Measurements from ENCODE around the gene RPL41. TPM values are rescaled to one million over a fixed set of nuclear protein-coding genes. Genes with fewer than 3 reads are reported as not detected.
A peak's percentile ranks its signal among the peaks of the same experiment; 100 is the strongest.

Gene RPL41
- total and polyA plus RNA-seq, 5 experiments from 2014 or later, result 5,098 to 10,436 (median 8,782) TPM

GRCh38 chr12:56165369-56165768 lies 48.9 kb downstream of the RPL41 start:
- POLR2A ChIA-PET, result interaction anchor here (1.0 to 13.3 kb wide), 3 partner anchors 10 to 39 kb away, joined by 3 to 163 read pairs (median 5); partner anchors contain the start of genes ESYT1 and SMARCC2
- Mint-ChIP-seq H3K4me1 (peaks cover 12 to 19% (median 18%) of the 10 kb centered on the region in 4 donors), H3K36me3 (peaks cover 10 to 88% (median 13%) of the 10 kb centered on the region in 3 donors), H3K4me3 (no peak overlapping the region), H3K27me3 (no peaks in the 10 kb centered on the region), H3K27ac (peak overlapping the region in 3 of 10 donors; percentile 1 to 55 (median 22)), H3K9me3 (no peaks in the 10 kb centered on the region)
- ATAC-seq, result no peak
- DNase-seq, result no peak

Other genes with a start within 250 kb of the RPL41 start
- gene PYM1, start 188.7 kb upstream of the RPL41 start, total RNA-seq, result 10 to 100 TPM; 33.1 to 44.4 TPM
- 10 to 100 TPM; 54.4 to 65.7 (median 55.0) TPM for gene PYM1, start 188.7 kb upstream of the RPL41 start, polyA plus RNA-seq
- gene DGKA, start 185.5 kb upstream of the RPL41 start, total RNA-seq, result 1,000 to 10,000 TPM; 1,302 to 1,328 TPM
- 100 to 1,000 TPM; 145 to 378 (median 232) TPM for gene DGKA, start 185.5 kb upstream of the RPL41 start, polyA plus RNA-seq
- not detected for gene PMEL, start 150.6 kb upstream of the RPL41 start, total RNA-seq
- under 1 TPM in 1 of 3 donors, not detected in 2; 0.15 TPM for gene PMEL, start 150.6 kb upstream of the RPL41 start, polyA plus RNA-seq
- gene CDK2, start 149.8 kb upstream of the RPL41 start, total RNA-seq, result 10 to 100 TPM; 27.5 to 30.8 TPM
- 10 to 100 TPM in 1 of 3 donors, 1 to 10 TPM in 2; 8.0 to 12.4 (median 9.5) TPM for gene CDK2, start 149.8 kb upstream of the RPL41 start, polyA plus RNA-seq
- 10 to 100 TPM; 88.9 to 95.2 TPM for gene RAB5B, start 142.6 kb upstream of the RPL41 start, total RNA-seq
- gene RAB5B, start 142.6 kb upstream of the RPL41 start, polyA plus RNA-seq, result 10 to 100 TPM; 61.6 to 69.4 (median 65.9) TPM
- gene SUOX, start 119.4 kb upstream of the RPL41 start, total RNA-seq, result 1 to 10 TPM; 5.6 to 6.3 TPM
- under 1 TPM in 2 of 3 donors, not detected in 1; 0.10 to 0.58 TPM for gene SUOX, start 119.4 kb upstream of the RPL41 start, polyA plus RNA-seq
- gene IKZF4, start 95.6 kb upstream of the RPL41 start, total RNA-seq, result 1 to 10 TPM; 4.4 to 5.2 TPM
- gene IKZF4, start 95.6 kb upstream of the RPL41 start, polyA plus RNA-seq, result under 1 TPM; 0.48 to 0.67 (median 0.53) TPM
- 10 to 100 TPM; 56.1 to 58.4 TPM for gene RPS26, start 74.7 kb upstream of the RPL41 start, total RNA-seq
- 1,000 to 10,000 TPM in 1 of 3 donors, 100 to 1,000 TPM in 2; 743 to 1,060 (median 810) TPM for gene RPS26, start 74.7 kb upstream of the RPL41 start, polyA plus RNA-seq
- gene ERBB3, start 36.5 kb upstream of the RPL41 start, total RNA-seq, result 10 to 100 TPM; 22.7 to 26.0 TPM
- 1 to 10 TPM; 1.3 to 3.3 (median 1.7) TPM for gene ERBB3, start 36.5 kb upstream of the RPL41 start, polyA plus RNA-seq
- gene PA2G4, start 12.1 kb upstream of the RPL41 start, total RNA-seq, result 100 to 1,000 TPM; 132 to 135 TPM
- gene PA2G4, start 12.1 kb upstream of the RPL41 start, polyA plus RNA-seq, result 100 to 1,000 TPM; 219 to 241 (median 241) TPM
- gene ZC3H10, start 1.6 kb downstream of the RPL41 start, total RNA-seq, result 10 to 100 TPM; 15.1 to 15.9 TPM
- 1 to 10 TPM; 1.3 to 2.5 (median 1.8) TPM for gene ZC3H10, start 1.6 kb downstream of the RPL41 start, polyA plus RNA-seq
- gene ESYT1, start 11.6 kb downstream of the RPL41 start, total RNA-seq, result 100 to 1,000 TPM; 257 to 270 TPM
- gene ESYT1, start 11.6 kb downstream of the RPL41 start, polyA plus RNA-seq, result 100 to 1,000 TPM; 354 to 433 (median 357) TPM
- gene MYL6B, start 36.0 kb downstream of the RPL41 start, total RNA-seq, result 1 to 10 TPM; 3.5 to 5.9 TPM
- 1 to 10 TPM; 3.4 to 4.0 (median 3.8) TPM for gene MYL6B, start 36.0 kb downstream of the RPL41 start, polyA plus RNA-seq
- gene MYL6, start 41.7 kb downstream of the RPL41 start, total RNA-seq, result 100 to 1,000 TPM; 421 to 448 TPM
- gene MYL6, start 41.7 kb downstream of the RPL41 start, polyA plus RNA-seq, result 1,000 to 10,000 TPM; 1,813 to 2,533 (median 2,044) TPM
- gene SMARCC2, start 72.8 kb downstream of the RPL41 start, total RNA-seq, result 100 to 1,000 TPM; 189 to 197 TPM
- 10 to 100 TPM; 46.3 to 70.4 (median 54.1) TPM for gene SMARCC2, start 72.8 kb downstream of the RPL41 start, polyA plus RNA-seq
- gene RNF41, start 105.3 kb downstream of the RPL41 start, total RNA-seq, result 10 to 100 TPM; 34.2 to 35.0 TPM
- gene RNF41, start 105.3 kb downstream of the RPL41 start, polyA plus RNA-seq, result 10 to 100 TPM; 35.7 to 45.1 (median 41.8) TPM
- 10 to 100 TPM; 10.8 to 13.3 TPM for gene NABP2, start 107.7 kb downstream of the RPL41 start, total RNA-seq
- gene NABP2, start 107.7 kb downstream of the RPL41 start, polyA plus RNA-seq, result 1 to 10 TPM; 3.5 to 3.9 (median 3.7) TPM
- gene SLC39A5, start 113.4 kb downstream of the RPL41 start, total RNA-seq, result not detected
- gene SLC39A5, start 113.4 kb downstream of the RPL41 start, polyA plus RNA-seq, result not detected
- 10 to 100 TPM; 34.5 to 43.9 TPM for gene ANKRD52, start 141.8 kb downstream of the RPL41 start, total RNA-seq
- gene ANKRD52, start 141.8 kb downstream of the RPL41 start, polyA plus RNA-seq, result 10 to 100 TPM in 1 of 3 donors, 1 to 10 TPM in 2; 7.5 to 11.5 (median 7.9) TPM
- gene COQ10A, start 150.3 kb downstream of the RPL41 start, total RNA-seq, result 10 to 100 TPM; 37.7 to 39.0 TPM
- 10 to 100 TPM in 1 of 3 donors, 1 to 10 TPM in 2; 7.4 to 15.7 (median 9.6) TPM for gene COQ10A, start 150.3 kb downstream of the RPL41 start, polyA plus RNA-seq
- gene CS, start 183.7 kb downstream of the RPL41 start, total RNA-seq, result 100 to 1,000 TPM; 115 to 127 TPM
- 10 to 100 TPM; 48.3 to 68.8 (median 50.2) TPM for gene CS, start 183.7 kb downstream of the RPL41 start, polyA plus RNA-seq
- gene CNPY2, start 199.4 kb downstream of the RPL41 start, total RNA-seq, result 10 to 100 TPM; 79.9 to 85.6 TPM
- 100 to 1,000 TPM; 173 to 196 (median 179) TPM for gene CNPY2, start 199.4 kb downstream of the RPL41 start, polyA plus RNA-seq
- 100 to 1,000 TPM; 210 to 216 TPM for gene PAN2, start 217.4 kb downstream of the RPL41 start, total RNA-seq
- 10 to 100 TPM; 10.5 to 11.9 (median 11.0) TPM for gene PAN2, start 217.4 kb downstream of the RPL41 start, polyA plus RNA-seq
- gene IL23A, start 222.3 kb downstream of the RPL41 start, total RNA-seq, result 10 to 100 TPM; 32.4 to 35.3 TPM
- gene IL23A, start 222.3 kb downstream of the RPL41 start, polyA plus RNA-seq, result 10 to 100 TPM; 12.3 to 16.6 (median 16.2) TPM
- 100 to 1,000 TPM; 161 to 165 TPM for gene STAT2, start 243.5 kb downstream of the RPL41 start, total RNA-seq
- gene STAT2, start 243.5 kb downstream of the RPL41 start, polyA plus RNA-seq, result 10 to 100 TPM; 61.7 to 68.1 (median 64.5) TPM
- gene APOF, start 246.2 kb downstream of the RPL41 start, total RNA-seq, result not detected
- not detected for gene APOF, start 246.2 kb downstream of the RPL41 start, polyA plus RNA-seq